Subcutaneous abdominal adipose tissue (tissue), 5 donors: Measurements from ENCODE around the gene LNX1.

Experiments
- H3K27ac ChIP-seq: one replicate; pipeline ENCODE4 v1.7.0; 2013; ENCODE audit warnings: low read depth, mild to moderate bottlenecking, inconsistent platforms, low read length, moderate library complexity
- H3K27me3 ChIP-seq, 5 donors: one replicate each; pipeline ENCODE4 v1.7.0; 2013; ENCODE audit warnings: low read length in 5 of 5, inconsistent platforms in 1 of 5; ENCODE audit not compliant: control insufficient read depth in 5 of 5, insufficient read depth in 4 of 5
- H3K36me3 ChIP-seq, 5 donors: one replicate each; pipeline ENCODE4 v1.7.0; 2013; ENCODE audit warnings: low read length in 5 of 5; ENCODE audit not compliant: control insufficient read depth in 5 of 5, insufficient read depth in 5 of 5
- H3K4me1 ChIP-seq, 5 donors: one replicate each; pipeline ENCODE4 v1.7.0; 2013; ENCODE audit warnings: low read length in 5 of 5, mild to moderate bottlenecking in 3 of 5, moderate library complexity in 1 of 5; ENCODE audit not compliant: control insufficient read depth in 5 of 5, insufficient read depth in 5 of 5
- H3K4me3 ChIP-seq, 5 donors: one replicate each; pipeline ENCODE4 v1.7.0; 2013; ENCODE audit warnings: low read length in 5 of 5, low read depth in 1 of 5
- H3K9ac ChIP-seq, 5 donors: one replicate each; pipeline ENCODE4 v1.7.0; 2013; ENCODE audit warnings: low read length in 5 of 5, mild to moderate bottlenecking in 4 of 5, moderate library complexity in 3 of 5
- H3K9me3 ChIP-seq, 5 donors: one replicate each; pipeline ENCODE4 v1.7.0; 2013; ENCODE audit warnings: low read length in 5 of 5; ENCODE audit not compliant: control insufficient read depth in 5 of 5
- donor health status: healthy.
- donor health status: healthy.
- donor health status: healthy.
- donor health status: healthy.
- donor health status: healthy.

Gene LNX1

DNA sequence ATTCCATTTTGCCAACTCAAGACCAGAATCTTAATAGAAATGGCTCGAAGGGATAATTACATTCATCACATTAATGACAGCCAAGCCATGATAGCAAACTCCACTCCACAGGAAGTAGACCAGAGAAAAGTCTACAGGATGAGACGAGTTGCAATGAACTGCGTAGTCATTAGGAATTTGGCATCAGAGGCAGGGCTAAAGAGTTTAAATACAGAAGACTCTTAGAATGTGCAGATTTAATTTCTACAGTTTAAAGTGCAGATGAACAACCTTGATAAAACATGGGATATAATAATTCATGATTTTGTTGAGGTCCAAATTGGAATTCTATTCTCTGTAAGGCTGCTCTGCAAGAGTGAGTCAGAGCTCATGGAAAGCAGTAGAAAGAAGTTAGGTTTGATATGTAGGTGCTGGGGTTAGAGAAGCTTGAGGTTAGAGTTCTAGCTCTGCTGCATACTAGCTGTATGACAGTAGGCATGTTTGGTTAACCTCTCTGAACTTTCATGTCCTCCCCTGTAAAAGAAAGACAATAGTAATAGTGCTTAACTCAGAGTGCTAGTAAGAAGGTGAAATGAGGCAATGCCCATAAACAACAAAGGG, 32.2 kb downstream of the LNX1 start:
- Histone ChIP-seq H3K27me3 (no peaks in the 10 kb centered on the region), H3K4me1 (peaks cover 0 to 22% (median 5%) of the 10 kb centered on the region in 5 donors), H3K9ac (no peak overlapping the region), H3K27ac (peak overlapping the region; percentile 14), H3K36me3 (no peaks in the 10 kb centered on the region), H3K9me3 (no peaks in the 10 kb centered on the region), H3K4me3 (no peak overlapping the region)

DNA sequence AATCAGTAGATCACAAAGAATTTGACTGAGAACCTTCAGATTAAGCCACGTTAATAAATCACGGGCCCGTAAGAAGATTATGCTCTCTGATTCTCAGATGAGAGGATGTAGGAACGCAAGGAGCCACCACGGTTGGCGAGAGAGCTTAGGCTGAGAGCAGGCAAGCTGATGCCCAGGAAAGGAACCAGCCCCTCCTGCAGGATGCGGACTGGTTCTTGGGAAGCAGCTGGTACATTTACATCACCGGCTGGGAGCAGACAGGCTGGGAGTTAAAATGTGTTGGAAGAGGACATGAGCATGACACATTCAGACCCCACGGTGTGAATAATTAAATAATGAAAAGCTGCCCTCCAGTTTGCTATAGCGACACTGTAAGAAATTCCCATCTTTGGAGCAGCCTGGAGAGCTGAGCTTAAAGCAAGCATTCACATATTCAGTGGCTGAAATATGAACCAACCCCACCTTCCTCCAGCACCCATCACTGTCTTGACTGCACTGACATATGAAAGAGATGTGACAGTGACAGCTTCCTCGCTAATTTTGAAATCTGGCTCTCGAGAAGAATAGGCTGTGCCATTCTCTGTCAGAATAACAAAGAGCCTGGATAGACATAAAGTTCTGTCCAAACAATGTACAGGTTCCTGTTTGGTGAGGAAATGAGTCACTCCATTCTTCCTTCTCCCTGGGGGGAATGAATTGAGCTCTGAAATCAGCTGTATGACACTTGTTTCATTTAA, 33.1 kb downstream of the LNX1 start:
- Histone ChIP-seq H3K9ac (no peak overlapping the region), H3K27ac (peak overlapping the region; percentile 14), H3K36me3 (no peaks in the 10 kb centered on the region), H3K27me3 (no peaks in the 10 kb centered on the region), H3K9me3 (no peaks in the 10 kb centered on the region), H3K4me1 (peaks cover 0 to 22% (median 5%) of the 10 kb centered on the region in 5 donors), H3K4me3 (no peak overlapping the region)

DNA sequence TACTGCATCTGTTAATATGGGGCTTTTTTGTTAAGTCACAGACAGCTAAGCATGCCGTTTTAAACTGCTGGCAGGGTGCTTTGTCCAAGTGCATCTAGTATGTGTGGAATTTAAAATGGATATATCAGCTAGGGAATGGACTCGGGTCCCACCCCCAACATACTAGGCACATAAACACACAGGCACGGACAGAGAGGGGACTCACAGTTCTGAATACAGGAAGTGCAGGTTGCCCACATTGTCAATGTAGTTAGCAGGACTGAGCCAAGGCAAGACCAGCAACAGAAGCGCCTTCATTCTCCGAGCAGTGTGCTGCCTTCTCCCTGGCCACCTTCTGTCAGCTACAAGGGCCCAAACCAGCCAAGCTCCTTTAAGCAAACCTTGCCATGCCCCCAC, 33.6 kb downstream of the LNX1 start:
- Histone ChIP-seq H3K36me3 (no peaks in the 10 kb centered on the region), H3K27ac (no peak overlapping the region), H3K4me3 (no peak overlapping the region), H3K9ac (no peak overlapping the region), H3K27me3 (no peaks in the 10 kb centered on the region), H3K9me3 (no peaks in the 10 kb centered on the region), H3K4me1 (peaks cover 0 to 22% (median 5%) of the 10 kb centered on the region in 5 donors)

DNA sequence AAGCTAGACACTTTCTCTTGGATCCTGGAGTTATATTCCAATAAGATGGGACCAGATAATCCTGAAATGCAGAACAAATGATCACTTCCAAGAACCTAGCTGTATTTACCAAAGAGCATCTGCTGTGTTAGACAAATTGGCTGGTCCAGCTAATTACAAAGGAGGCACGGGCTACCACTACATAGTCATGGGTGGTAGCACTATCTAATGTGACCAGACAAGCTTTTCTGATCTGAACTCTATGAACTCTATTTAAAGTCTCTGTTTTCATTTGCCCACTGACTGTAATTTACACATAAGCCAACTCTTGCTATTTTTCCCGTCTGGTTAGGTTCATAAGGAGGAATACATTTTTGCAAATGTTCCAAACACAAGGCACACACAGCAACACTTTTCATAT, 34.6 kb downstream of the LNX1 start:
- Histone ChIP-seq H3K9me3 (no peaks in the 10 kb centered on the region), H3K9ac (no peak overlapping the region), H3K36me3 (no peaks in the 10 kb centered on the region), H3K4me3 (no peak overlapping the region), H3K27ac (no peak overlapping the region), H3K27me3 (no peaks in the 10 kb centered on the region), H3K4me1 (peaks cover 0 to 28% (median 5%) of the 10 kb centered on the region in 5 donors)

DNA sequence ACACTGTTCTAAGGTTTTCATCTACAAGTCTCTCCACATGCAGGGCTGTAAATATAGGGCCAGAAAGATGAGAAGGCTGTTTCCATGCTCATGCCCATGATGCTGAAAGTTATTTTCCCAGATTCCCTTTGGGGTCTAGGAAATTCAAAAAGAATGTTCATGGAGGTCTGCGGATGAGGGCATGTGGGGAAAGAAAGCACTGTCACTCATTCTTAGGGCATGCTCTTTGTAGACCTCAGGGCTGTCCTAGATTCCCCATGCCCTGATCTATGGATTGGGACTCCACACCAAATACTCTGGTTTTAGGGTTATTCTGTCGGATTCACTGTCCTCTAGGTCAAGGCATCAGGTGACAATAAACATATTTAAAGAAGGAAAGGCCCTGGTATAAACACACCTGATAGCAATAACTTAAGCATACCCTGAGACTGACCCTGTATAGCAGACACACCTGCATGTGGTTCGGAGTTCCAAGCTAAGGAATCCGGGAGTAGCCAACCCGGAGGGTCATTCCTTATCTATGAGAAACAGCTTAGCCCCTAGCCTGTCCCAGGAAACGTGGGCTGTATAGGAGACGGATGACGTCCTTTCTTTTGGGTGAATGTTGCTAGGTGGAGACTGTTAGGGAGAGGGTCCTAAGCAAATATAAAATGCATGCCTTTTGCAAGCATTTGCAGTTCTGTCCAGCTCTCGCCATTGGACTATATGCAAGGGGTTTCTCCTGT, 37.6 kb downstream of the LNX1 start:
- Histone ChIP-seq H3K36me3 (no peaks in the 10 kb centered on the region), H3K4me1 (peaks cover 0 to 23% (median 5%) of the 10 kb centered on the region in 5 donors), H3K27me3 (no peaks in the 10 kb centered on the region), H3K4me3 (no peak overlapping the region), H3K27ac (no peak overlapping the region), H3K9me3 (no peaks in the 10 kb centered on the region), H3K9ac (no peak overlapping the region)

DNA sequence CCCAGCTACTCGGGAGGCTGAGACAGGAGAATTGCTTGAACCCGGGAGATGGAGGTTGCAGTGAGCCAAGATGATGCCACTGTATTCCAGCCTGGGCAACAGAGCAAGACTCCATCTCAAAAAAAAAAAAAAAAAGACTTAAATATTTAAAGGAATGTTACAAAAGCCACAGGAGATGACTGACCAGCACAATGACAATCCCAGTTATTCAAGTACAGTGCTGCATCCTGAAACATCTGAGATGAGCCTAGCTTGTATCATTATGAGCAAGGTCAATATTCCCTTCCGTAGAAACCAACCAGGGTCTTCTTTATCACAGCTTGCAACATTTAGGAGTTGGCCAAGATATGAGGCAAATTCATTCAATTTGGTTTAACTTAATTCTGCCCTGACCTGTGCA, 38.6 kb downstream of the LNX1 start:
- H3K4me1 ChIP-seq, result peaks cover 0 to 18% (median 5%) of the 10 kb centered on the region in 5 donors
- H3K27ac ChIP-seq, result no peak overlapping the region
- no peak overlapping the region for H3K9ac ChIP-seq
- no peaks in the 10 kb centered on the region for H3K9me3 ChIP-seq
- H3K27me3 ChIP-seq, result no peaks in the 10 kb centered on the region
- no peak overlapping the region for H3K4me3 ChIP-seq
- H3K36me3 ChIP-seq, result no peaks in the 10 kb centered on the region

DNA sequence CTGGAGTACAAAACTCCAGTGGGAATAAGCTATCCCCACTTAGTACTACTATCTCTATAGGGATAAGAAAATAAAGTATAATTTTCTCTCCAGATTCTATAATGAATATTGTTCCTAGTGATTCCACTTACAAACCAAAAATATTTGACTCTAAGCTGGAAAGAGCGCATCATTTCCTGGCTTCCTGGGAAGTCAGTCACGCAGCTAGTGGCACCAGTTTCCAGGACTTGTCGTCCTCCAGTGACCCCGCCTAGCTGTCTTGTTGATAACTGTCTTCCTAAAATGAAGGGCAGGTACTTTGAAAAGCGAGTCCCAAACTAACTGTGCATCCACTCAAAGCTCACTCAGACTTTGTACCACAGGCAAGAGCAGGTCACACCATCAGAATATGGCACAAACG, 39.3 kb downstream of the LNX1 start:
- Histone ChIP-seq H3K27ac (no peak overlapping the region), H3K27me3 (no peaks in the 10 kb centered on the region), H3K9ac (no peak overlapping the region), H3K36me3 (no peaks in the 10 kb centered on the region), H3K9me3 (no peaks in the 10 kb centered on the region), H3K4me1 (peaks cover 0 to 17% (median 5%) of the 10 kb centered on the region in 5 donors), H3K4me3 (no peak overlapping the region)

DNA sequence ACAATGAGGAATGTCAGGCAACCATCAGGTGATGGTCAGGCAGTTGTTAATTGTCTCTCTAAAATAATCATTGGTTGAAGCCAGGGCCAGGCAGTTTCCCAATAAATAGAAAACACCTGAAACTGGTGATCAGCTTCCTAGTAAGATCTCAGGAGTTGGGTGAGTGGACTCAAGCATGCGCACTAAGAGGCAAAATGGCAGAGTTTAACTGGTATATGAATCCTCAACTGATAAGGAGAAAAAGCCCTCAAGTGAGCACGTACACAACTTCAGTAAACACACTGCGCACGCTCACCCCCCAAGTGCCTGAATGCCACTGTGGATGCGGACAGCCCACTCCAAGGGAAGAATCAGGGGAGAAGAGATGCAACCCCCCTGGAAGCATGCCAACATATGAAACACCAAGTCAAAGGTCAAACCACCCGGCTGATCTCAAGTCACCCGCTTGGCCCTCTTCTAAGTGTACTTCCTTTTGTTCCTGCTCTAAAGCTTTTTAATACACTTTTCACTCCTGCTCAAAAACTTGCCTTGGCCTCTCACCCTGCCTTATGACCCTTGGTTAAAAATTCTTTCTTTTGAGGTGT, 39.9 kb downstream of the LNX1 start:
- Histone ChIP-seq H3K36me3 (no peaks in the 10 kb centered on the region), H3K4me3 (no peak overlapping the region), H3K9me3 (no peaks in the 10 kb centered on the region), H3K27me3 (no peaks in the 10 kb centered on the region), H3K9ac (no peak overlapping the region), H3K4me1 (peaks cover 0 to 17% (median 5%) of the 10 kb centered on the region in 5 donors), H3K27ac (no peak overlapping the region)

DNA sequence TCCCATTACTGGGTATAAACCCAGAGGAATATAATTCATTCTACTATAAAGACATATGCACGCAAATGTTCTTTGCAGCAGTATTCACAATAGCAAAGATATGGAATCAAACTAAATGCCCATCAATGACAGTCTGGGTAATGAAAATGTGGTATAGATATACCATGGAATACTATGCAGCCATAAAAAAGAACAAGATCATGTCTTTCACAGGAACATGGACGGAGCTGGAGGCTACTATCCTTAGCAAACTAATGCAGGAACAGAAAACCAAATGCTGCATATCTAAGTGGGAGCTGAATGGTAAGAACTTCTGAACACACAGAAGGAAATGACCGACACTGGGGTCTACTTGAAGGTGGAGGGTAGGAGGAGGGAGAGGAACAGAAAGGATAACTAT, 42.6 kb downstream of the LNX1 start:
- Histone ChIP-seq H3K9me3 (no peaks in the 10 kb centered on the region), H3K36me3 (no peaks in the 10 kb centered on the region), H3K27me3 (no peaks in the 10 kb centered on the region), H3K4me1 (peaks cover 0 to 11% (median 0%) of the 10 kb centered on the region in 5 donors), H3K9ac (no peak overlapping the region), H3K4me3 (no peak overlapping the region), H3K27ac (no peak overlapping the region)

DNA sequence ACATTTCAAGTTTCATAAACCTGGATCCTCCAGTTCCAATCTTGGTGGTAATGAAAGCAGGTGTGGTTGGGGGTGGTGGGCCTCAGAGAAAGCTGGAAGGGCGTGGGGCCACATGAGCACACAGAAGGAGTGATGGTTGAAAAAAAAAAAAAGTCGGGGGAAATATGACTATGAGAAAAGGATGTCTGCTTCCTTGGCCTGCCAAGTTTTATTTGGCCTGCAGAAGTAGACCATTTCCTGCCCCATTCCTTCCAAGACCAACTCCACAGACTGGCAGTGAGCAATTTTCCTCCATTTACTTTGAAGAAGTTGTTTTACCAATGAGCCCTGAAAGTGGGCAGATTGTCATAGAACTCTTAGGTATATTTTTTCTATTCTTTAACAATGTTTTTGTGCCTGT, 43.3 kb downstream of the LNX1 start:
- Histone ChIP-seq H3K9ac (no peak overlapping the region), H3K27me3 (no peaks in the 10 kb centered on the region), H3K4me3 (no peak overlapping the region), H3K27ac (no peak overlapping the region), H3K4me1 (peaks cover 0 to 11% (median 0%) of the 10 kb centered on the region in 5 donors), H3K36me3 (no peaks in the 10 kb centered on the region), H3K9me3 (no peaks in the 10 kb centered on the region)
